HG03378 (cell line): ENCODE data around the gene ACAP2.
A peak's percentile ranks its signal among the peaks of the same experiment; 100 is the strongest.
"Not testable (repeated sequence)": the region's sequence is repeated elsewhere in the genome, so short reads cannot be mapped to it uniquely, and the experiment has no call there.

Experiments
- ATAC-seq: cut with Tn5 transposase; IDR thresholded peaks from one replicate; pipeline ENCODE4 v1.9.1; 2021; ENCODE audit warnings: mild to moderate bottlenecking, moderate library complexity; ENCODE audit not compliant: unreplicated experiment

Gene ACAP2

DNA sequence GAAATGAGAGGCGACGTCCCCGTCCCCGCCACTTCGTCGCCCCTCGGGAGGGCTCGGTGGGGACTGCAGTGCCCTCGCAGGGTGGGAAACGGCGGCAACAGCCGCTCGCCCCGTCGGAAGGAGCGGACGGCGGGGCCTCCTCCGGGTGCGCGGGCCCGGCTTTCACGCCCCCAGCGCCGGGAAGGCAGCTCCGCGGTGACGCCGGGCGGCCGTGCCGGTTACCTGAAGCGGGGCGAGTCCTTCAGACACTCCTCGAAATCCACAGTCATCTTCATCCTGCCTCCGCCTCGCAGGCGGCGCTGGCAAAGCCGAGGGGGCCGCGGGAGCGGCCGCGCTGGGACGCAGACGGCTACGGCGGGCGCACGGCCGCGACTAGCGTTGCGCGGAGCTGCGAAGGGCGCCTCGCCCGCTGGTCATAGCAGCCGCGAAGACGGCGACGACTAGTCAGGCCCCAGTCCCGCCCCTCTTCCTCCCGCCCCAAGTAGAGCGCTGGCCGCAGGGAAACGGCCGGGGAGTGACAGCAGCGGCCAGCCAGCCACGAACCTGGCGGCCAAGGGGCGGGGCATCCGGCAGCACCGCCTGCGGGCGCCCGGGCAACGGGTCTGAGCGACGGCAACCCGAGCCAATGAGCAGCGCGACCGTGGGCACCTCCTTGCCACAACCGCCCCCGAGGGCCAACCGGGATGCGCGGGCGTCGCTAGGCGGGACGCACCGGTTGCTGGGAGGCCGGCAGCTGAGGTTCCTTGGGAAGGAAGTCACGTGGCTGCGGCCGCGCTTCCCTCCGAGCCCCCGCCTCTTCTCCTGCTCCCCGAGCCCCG, at the start of gene ACAP2:
Gene ACAP2 (minus strand): TSS at position 448 of the 818 bp plus-strand sequence. CDS start 173 bp downstream, at position 275.
- peak; percentile 77 for ATAC-seq

DNA sequence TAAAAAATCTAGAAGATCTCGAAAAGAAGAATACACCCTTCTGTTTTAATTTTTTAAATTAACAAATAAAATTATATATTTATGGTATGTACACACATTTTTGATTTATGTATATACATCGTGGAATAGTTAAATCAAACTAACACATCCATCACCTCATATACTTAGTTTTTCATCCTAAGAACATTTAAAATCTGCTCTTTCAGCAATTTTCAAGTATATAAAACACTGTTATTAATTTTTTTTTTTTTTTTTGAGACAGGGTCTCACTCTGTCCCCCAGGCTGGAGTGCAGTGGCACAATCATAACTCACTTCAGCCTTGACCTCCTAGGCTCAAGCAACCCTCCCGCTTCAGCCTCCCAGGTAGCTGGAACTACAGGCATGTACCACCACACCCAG, 32.8 kb upstream of the ACAP2 start:
- no peak for ATAC-seq

DNA sequence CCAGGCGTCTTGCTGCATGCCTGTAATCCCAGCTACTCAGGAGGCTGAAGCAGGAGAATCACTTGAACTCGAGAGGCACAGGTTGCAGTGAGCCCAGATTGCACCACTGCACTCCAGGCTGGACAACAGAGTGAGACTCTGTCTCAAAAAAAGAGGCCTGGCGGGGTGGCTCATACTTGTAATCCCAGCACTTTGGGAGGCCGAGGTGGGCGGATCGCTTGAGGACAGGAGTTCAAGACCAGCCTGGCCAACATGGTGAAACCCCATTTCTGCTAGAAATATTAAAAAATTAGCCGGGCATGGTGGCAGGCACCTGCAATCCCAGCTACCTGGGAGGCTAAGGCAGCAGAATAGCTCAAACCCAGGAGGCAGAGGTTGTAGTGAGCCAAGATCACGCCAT, 32.3 kb upstream of the ACAP2 start:
- ATAC-seq: not testable (repeated sequence)

GRCh38 chr3:195468841-195469240, 26.0 kb upstream of the ACAP2 start:
- no peak for ATAC-seq

- no peak for ATAC-seq
Measured at GRCh38 chr3:195468391-195468776, 25.6 kb upstream of the ACAP2 start.

DNA sequence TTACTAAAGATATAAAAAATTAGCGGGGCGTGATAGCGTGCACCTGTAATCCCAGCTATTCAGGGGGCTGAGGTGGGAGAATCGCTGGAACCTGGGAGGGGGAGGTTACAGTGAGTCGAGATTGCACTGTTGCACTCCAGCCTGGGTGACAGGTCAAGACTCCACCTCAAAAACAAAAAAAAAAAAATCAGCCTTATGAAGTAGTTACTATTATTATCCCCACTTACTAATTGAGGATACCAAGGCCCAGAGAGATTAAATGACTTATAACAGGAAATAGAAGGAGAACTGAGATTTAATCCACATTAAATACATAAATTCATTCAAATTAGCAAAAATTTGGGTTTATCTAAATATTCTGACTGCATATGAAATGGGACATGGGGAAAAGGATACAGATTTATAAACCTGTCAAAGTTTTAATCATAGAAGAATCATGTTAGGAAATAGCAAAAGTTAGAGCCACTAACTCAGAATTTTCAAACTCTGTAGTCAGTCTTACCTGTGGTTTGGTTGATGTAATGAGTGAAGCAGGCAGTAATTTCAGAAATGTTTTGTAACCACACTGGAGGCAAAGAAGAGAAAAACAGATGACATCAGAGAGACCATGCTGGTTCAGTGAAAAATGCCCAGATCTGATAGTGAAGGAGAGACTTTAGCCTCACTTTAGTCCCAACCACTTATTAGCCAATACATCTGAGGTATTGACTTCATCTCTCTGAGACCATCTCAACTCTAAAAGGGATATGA, 25.0 kb upstream of the ACAP2 start:
- no peak for ATAC-seq

DNA sequence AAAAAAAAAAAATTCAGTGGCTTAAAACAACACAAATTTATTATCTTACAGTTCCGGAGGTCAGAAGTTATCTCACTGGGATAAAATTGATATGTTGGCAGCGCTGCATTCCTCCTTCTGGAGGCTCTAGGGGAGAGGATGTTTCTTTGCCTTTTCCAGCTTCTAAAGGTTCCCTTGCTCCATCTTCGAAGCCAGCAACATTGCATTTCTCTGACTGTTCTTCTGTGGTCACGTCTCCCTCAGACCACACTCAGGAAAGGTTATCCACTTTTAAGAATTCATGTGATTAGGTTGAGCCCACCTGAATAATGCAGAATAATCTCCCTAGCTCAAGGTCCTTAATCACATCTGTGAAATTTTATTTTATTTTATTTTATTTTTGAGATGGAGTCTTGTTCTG, 23.4 kb upstream of the ACAP2 start:
- no peak for ATAC-seq

DNA sequence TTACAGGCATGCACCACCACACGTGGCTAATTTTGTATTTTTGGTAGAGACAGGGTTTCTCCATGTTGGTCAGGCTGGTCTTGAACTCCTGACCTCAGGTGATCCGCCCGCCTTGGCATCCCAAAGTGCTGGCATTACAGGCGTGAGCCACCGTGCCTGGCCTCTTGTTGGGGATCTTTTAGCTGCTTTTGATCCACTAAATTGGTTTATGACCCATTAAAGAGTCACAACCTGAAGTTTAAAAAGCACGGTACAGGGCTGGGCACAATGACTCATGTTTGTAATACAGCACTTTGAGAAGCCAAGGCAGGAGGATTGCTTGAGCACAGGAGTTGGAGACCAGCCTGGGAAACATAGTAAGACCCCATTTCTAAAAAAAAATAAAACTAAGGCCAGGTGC, 20.1 kb upstream of the ACAP2 start:
- ATAC-seq: not testable (repeated sequence)

- no peak for ATAC-seq
Measured at GRCh38 chr3:195462308-195462610, 19.4 kb upstream of the ACAP2 start.

DNA sequence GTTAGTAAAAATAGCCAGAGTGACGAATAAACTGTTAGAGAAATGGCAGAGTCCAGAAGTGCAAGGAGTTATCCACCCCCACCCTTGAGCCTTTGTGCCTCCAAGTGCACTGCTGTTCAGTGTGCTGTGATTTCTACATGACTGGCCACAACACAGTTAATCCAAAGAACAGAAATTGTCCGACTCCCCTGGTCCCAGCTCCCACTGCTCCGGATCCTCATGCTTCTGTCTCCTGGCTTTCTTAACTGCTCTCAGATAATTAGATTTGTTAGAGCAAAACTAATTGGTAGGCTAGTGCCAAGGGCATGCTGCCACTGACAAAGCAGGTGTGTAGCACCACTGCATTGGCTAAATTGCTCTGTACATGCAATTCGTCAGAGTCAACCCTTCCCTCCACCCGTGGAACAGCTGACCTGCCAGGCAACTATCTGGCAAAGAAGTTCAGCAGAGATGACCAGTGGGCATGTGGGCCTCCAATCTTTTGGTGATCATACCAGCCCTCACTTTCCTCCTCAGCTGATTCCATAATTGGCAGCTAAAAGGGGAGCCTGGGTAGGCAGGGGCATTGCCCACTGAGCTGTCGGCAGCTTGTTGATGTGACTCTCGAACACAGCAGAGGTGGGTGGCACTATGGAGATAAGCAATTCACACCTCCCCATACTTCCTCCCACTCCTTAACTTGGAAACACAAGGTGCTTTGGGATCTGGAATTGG, 18.9 kb upstream of the ACAP2 start:
- ATAC-seq: no peak

- no peak for ATAC-seq
Measured at GRCh38 chr3:195460091-195460713, 17.4 kb upstream of the ACAP2 start.

DNA sequence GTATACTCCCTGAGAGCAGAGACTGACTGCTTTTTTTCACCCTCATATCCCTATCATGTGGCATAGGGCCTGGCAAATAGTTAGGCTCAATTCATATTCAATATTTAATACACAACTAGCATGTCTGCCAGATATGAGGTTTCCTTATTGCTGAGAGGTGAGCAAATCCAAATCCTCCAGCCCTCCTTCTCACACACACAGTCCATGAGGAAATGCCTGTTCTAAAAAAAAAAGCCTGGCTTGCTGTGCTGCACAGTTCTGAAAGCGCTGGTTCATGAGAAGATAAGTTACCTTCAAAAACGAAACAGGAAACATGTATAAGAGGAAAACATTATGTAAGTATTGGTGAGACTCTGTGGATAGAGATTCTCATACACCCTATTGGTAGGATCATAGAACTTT, 15.5 kb upstream of the ACAP2 start:
- peak; percentile 78 for ATAC-seq

DNA sequence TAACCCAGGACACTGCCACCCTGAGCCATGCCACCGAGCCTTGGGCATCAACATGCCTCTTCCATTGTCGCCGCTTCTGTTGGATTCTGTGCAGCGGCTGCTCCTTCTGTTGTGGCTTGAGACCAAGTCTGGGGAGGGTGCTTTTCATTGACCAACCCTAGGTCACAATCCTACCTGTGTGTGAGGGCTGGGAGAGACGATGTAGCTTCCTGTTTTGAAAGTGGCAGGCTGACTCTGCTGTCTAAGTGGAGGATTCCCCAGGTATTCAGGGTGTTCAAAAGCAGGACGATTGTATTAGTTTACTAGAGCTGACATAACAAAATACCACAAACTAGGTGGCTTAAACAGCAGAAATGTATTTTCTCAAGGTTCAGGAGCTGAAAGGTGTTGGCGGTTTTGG, 13.0 kb upstream of the ACAP2 start:
- no peak for ATAC-seq

- no peak for ATAC-seq
Measured at GRCh38 chr3:195453236-195453635, 10.4 kb upstream of the ACAP2 start.

- no peak for ATAC-seq
Measured at GRCh38 chr3:195451373-195452015, 8.7 kb upstream of the ACAP2 start.

- ATAC-seq: no peak
Measured at GRCh38 chr3:195450731-195451229, 8.0 kb upstream of the ACAP2 start.

DNA sequence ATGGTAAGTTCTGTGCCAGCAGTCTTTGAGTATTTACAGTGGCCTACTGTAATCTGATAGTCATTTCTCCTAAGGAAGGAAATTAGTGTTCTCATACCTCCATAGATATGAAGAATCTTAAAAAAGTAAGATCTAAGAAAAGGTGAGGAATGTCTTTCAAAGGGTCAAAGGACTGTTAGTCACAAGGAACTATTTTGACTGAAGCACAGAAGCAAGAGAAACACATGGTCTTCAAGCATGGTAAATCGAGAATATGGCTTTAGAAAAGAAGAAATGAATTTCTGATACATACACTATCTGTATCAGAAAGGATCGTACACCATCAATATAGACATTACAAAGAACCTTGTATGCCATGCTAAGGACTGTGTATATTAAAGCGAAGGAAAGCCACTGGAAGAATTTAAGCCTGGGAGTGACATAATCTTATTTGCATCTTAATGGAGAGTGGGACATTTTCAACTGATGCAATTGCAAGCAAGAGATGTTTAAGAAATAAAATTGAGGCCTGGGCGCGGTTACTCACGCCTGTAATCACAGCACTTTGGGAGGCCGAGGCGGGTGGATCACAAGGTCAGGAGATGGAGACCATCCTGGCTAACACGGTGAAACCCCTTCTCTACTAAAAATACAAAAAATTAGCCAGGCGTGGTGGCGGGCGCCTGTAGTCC, 5.5 kb upstream of the ACAP2 start:
- no peak for ATAC-seq

DNA sequence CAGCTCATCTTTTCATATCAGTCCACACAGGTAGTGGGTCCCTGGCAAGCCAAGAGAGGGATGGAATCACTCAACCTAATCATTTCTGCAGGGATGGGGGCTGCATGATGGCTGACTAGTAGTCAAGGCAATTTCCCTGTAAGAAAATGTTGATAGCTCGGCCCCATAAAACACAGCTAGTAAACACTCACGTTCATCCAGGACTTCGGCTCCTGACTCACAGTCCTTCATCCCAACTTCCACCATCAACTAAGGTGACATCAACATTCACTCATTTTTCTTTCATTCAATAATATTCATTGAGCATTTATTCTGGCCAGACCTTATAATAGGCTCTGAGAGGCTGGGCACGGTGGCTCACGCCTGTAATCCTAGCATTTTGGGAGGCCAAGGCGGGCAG, 4.4 kb upstream of the ACAP2 start:
- ATAC-seq: no peak

DNA sequence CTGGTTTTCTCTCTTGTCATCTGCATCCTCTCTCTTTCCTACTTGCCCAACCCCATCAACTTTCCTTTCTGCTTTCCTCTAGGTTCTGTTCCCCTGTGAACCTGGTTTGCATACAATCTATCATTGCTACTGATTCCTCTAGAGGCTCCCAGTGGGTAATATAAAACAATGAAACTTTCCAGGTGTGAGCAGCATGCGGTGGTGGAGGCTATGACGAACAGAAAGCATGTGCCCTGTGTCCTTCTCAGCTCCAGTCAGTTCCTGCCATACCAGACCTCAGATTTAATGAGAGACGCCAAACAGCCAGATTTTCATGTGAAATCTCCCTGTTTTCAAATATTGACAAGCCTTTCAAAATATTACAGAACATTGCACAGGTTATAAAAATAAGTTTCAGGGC, 3.5 kb upstream of the ACAP2 start:
- no peak for ATAC-seq

- no peak for ATAC-seq
Measured at GRCh38 chr3:195445885-195446284, 3.1 kb upstream of the ACAP2 start.
